K562 (cell line): ENCODE results near the gene MTF1. TPM values are rescaled to one million over a fixed set of nuclear protein-coding genes. Genes with fewer than 3 reads are reported as not detected.
A peak's percentile ranks its signal among the peaks of the same experiment; 100 is the strongest.

Experiments
- FIP1L1 ChIP-seq: fragments of 200-400 bp; formaldehyde crosslinking; IDR thresholded peaks from 2 replicates; pipeline ENCODE4 v1.6.1; 2018; ENCODE audit warnings: mild to moderate bottlenecking, low read depth, low read length; ENCODE audit not compliant: poor library complexity, severe bottlenecking
- MEF2A ChIP-seq: IDR thresholded peaks from 2 replicates; pipeline ENCODE4 v1.6.1; 2011; ENCODE audit warnings: low read depth, mild to moderate bottlenecking, low read length, moderate library complexity; ENCODE audit not compliant: control insufficient read depth
- MLX ChIP-seq, 2 experiments: fragments of 450-650 bp in 1 of 2; sonication (generic) in 1 of 2; formaldehyde crosslinking; conservative IDR thresholded peaks; 2 replicates each; pipeline versions ENCODE4 v1.4.0 to v1.8.1; 2020 to 2022; ENCODE audit warnings: mild to moderate bottlenecking in 1 of 2, missing genetic modification reagents in 1 of 2
- NBN ChIP-seq: fragments of 450-650 bp; IDR thresholded peaks from 2 replicates; pipeline ENCODE4 v1.6.1; 2016; ENCODE audit warnings: low read depth, mild to moderate bottlenecking
- NCOA4 ChIP-seq: fragments of 450-650 bp; IDR thresholded peaks from 2 replicates; pipeline ENCODE4 v1.6.1; 2018; ENCODE audit warnings: mild to moderate bottlenecking; ENCODE audit not compliant: partially characterized antibody
- ZNF518B ChIP-seq: fragments of 250-450 bp; sonication (Bioruptor Pico); IDR thresholded peaks from 2 replicates; pipeline ENCODE4 v1.5.0; 2021; ENCODE audit warnings: mild to moderate bottlenecking, moderate library complexity
- polyA plus RNA-seq, 8 experiments: library from polyadenylated mRNA; depleted of rRNA in 4 of 8; stranded (reverse) in 5 of 8; unstranded in 3 of 8; fragments of >200 nt; fragmentation: Nextera tagmentation in 2 of 8; fragmentation: Illumina TruSeq in 1 of 8; extraction: Ambion mirVana in 2 of 8; extraction: Trizol in 1 of 8; gene quantifications; 2 replicates each; pipeline versions ENCODE4 v1.2.1 to v1.2.3, GENCODE V29; 2011 to 2014; ENCODE audit warnings: inconsistent platforms in 1 of 8, missing spikeins in 1 of 8
- total RNA-seq, 7 experiments: library from RNA; depleted of rRNA in 6 of 7; stranded (reverse); fragments of >200 nt in 6 of 7; fragmentation: Illumina TruSeq in 2 of 7; extraction: Trizol in 2 of 7; gene quantifications; 2 replicates each; pipeline versions ENCODE4 v1.2.1 to v1.2.3, GENCODE V29; 2011 to 2021; ENCODE audit warnings: low replicate concordance in 1 of 7
- TF ChIP-seq, protein P1 (sequence below): fragments of 450-650 bp; IDR thresholded peaks from 2 replicates; pipeline ENCODE4 v1.6.1; 2016; ENCODE audit warnings: missing biosample characterization, missing genetic modification characterization
- TF ChIP-seq, protein P2 (sequence below), 2 experiments: fragments of 250-450 bp in 1 of 2; fragments of 450-650 bp in 1 of 2; sonication (Bioruptor Pico) in 1 of 2; IDR thresholded peaks; 2 replicates each; pipeline versions ENCODE4 v1.6.1 to v1.8.0; 2016 to 2021; ENCODE audit warnings: mild to moderate bottlenecking in 2 of 2, moderate library complexity in 2 of 2, missing compliant biosample characterization in 1 of 2, missing genetic modification characterization in 1 of 2
- TF ChIP-seq, protein P3 (sequence below): fragments of 250-450 bp; sonication (Bioruptor Pico); IDR thresholded peaks from 2 replicates; pipeline ENCODE4 v1.5.0; 2021
- TF ChIP-seq, protein P4 (sequence below): fragments of 250-450 bp; sonication (Bioruptor Pico); IDR thresholded peaks from 2 replicates; pipeline ENCODE4 v1.8.0; 2022; ENCODE audit warnings: moderate library complexity, mild to moderate bottlenecking, inconsistent platforms
- TF ChIP-seq, protein P5 (sequence below): sonication (generic); formaldehyde crosslinking; IDR thresholded peaks from 2 replicates; pipeline ENCODE4 v1.8.1; 2023; ENCODE audit warnings: mild to moderate bottlenecking, missing genetic modification reagents
- TF ChIP-seq, protein P6 (sequence below): fragments of 250-450 bp; sonication (Bioruptor Pico); IDR thresholded peaks from 2 replicates; pipeline ENCODE4 v1.5.0; 2020; ENCODE audit warnings: mild to moderate bottlenecking, borderline replicate concordance

Gene MTF1
- total and polyA plus RNA-seq, 9 of the 15 experiments (the other 6 are each of a cell fraction or from before 2014, with no cell fraction given): 1.1 to 12.2 (median 4.3) TPM

DNA sequence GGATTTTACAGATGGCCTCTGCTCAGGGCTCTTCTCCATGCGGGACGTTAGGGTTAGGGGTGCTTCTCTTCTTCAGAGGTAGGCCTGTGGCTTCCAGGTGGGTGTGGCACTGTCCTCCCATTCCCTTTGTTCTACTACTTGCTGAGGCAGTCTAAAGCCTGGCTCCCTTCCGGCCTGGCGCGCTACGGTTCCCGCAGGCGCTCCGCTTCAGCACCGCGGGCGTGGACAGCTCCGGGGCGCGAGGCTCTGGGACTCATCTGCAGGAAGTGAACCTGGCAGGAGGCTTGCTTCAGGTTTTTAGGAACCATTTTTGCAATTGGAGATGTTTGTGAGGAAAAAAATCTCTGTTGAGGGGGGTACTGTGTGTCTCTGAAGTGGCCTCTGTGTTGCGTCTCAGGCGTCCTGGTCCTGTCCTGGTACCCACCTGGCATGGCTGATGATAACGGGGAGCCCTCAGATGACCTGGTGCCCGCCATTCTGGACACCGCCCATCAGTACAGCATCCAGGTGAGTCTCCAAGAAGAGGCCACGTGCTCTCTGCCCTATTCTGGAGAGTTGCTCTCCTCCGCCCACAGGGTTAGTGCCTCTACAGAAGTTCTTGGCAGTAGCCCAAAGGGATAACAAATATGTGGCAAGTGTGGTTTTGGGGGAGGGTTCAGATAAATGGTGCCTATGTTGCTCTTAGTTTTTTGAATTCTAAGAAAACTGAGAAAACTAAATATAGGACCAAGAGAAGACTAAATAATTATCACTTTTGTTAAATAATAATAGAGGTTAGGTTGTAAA, 63.9 kb downstream of the MTF1 start (continued):
- TF ChIP-seq, protein P1, sequence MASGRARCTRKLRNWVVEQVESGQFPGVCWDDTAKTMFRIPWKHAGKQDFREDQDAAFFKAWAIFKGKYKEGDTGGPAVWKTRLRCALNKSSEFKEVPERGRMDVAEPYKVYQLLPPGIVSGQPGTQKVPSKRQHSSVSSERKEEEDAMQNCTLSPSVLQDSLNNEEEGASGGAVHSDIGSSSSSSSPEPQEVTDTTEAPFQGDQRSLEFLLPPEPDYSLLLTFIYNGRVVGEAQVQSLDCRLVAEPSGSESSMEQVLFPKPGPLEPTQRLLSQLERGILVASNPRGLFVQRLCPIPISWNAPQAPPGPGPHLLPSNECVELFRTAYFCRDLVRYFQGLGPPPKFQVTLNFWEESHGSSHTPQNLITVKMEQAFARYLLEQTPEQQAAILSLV: no peak
- TF ChIP-seq, protein P2, sequence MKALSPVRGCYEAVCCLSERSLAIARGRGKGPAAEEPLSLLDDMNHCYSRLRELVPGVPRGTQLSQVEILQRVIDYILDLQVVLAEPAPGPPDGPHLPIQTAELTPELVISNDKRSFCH (CRISPR knock-in tag; IDR thresholded peaks at IDR 0.05): no peak
- TF ChIP-seq, protein P2 (tag; IDR thresholded peaks at IDR 0.05): no peak
- TF ChIP-seq, protein P3, sequence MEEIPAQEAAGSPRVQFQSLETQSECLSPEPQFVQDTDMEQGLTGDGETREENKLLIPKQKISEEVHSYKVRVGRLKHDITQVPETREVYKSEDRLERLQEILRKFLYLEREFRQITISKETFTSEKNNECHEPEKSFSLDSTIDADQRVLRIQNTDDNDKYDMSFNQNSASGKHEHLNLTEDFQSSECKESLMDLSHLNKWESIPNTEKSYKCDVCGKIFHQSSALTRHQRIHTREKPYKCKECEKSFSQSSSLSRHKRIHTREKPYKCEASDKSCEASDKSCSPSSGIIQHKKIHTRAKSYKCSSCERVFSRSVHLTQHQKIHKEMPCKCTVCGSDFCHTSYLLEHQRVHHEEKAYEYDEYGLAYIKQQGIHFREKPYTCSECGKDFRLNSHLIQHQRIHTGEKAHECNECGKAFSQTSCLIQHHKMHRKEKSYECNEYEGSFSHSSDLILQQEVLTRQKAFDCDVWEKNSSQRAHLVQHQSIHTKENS (CRISPR knock-in tag): no peak
- TF ChIP-seq MEF2A: no peak
- TF ChIP-seq, protein P4, sequence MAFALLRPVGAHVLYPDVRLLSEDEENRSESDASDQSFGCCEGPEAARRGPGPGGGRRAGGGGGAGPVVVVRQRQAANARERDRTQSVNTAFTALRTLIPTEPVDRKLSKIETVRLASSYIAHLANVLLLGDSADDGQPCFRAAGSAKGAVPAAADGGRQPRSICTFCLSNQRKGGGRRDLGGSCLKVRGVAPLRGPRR (CRISPR knock-in tag): no peak
- TF ChIP-seq FIP1L1: no peak
- TF ChIP-seq MLX (CRISPR knock-in tag; conservative IDR thresholded peaks at IDR 0.05): peak in 1 of 2 experiments; percentile 88; a peak in 1 of 4 replicates
- TF ChIP-seq, protein P5, sequence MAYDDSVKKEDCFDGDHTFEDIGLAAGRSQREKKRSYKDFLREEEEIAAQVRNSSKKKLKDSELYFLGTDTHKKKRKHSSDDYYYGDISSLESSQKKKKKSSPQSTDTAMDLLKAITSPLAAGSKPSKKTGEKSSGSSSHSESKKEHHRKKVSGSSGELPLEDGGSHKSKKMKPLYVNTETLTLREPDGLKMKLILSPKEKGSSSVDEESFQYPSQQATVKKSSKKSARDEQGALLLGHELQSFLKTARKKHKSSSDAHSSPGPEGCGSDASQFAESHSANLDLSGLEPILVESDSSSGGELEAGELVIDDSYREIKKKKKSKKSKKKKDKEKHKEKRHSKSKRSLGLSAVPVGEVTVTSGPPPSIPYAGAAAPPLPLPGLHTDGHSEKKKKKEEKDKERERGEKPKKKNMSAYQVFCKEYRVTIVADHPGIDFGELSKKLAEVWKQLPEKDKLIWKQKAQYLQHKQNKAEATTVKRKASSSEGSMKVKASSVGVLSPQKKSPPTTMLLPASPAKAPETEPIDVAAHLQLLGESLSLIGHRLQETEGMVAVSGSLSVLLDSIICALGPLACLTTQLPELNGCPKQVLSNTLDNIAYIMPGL (CRISPR knock-in tag): peak; percentile 60; the same call in 1 of the 2 replicates
- TF ChIP-seq NBN: no peak
- TF ChIP-seq, protein P6, sequence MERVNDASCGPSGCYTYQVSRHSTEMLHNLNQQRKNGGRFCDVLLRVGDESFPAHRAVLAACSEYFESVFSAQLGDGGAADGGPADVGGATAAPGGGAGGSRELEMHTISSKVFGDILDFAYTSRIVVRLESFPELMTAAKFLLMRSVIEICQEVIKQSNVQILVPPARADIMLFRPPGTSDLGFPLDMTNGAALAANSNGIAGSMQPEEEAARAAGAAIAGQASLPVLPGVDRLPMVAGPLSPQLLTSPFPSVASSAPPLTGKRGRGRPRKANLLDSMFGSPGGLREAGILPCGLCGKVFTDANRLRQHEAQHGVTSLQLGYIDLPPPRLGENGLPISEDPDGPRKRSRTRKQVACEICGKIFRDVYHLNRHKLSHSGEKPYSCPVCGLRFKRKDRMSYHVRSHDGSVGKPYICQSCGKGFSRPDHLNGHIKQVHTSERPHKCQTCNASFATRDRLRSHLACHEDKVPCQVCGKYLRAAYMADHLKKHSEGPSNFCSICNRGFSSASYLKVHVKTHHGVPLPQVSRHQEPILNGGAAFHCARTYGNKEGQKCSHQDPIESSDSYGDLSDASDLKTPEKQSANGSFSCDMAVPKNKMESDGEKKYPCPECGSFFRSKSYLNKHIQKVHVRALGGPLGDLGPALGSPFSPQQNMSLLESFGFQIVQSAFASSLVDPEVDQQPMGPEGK (CRISPR knock-in tag): no peak
- no peak for TF ChIP-seq ZNF518B (CRISPR knock-in tag)
- TF ChIP-seq NCOA4: no peak
